ENCODE results near the gene PCDHGA4.

GRCh38 chr5:141384471-141385267 lies 29.8 kb downstream of the PCDHGA4 start:
- TF ChIP-seq CTCF (IDR thresholded peaks at IDR 0.05; ENCODE audit: low read length) (no peak), EZH2 (IDR thresholded peaks at IDR 0.05; ENCODE audit: borderline replicate concordance, low read length) (no peak)

Measured in OCI-LY1 (cell line).